NCI-H460 (cell line): ENCODE results near the gene PAPOLA. TPM values are rescaled to one million over a fixed set of nuclear protein-coding genes. Genes with fewer than 3 reads are reported as not detected.

ENCODE experiments used
- DNase-seq: peaks from one replicate; pipeline ENCODE4 v3.0.0-alpha.2; 2016; ENCODE audit warnings: low read depth; ENCODE audit errors: extremely low read depth
- total RNA-seq: library from RNA; depleted of rRNA; stranded (reverse); fragments of >200 nt; shearing (Covaris generic); gene quantifications from 2 replicates; pipeline ENCODE4 v1.2.3, GENCODE V29; 2014

PAPOLA gene
- total RNA-seq, 1 experiment from 2014 or later: 172 TPM

DNA sequence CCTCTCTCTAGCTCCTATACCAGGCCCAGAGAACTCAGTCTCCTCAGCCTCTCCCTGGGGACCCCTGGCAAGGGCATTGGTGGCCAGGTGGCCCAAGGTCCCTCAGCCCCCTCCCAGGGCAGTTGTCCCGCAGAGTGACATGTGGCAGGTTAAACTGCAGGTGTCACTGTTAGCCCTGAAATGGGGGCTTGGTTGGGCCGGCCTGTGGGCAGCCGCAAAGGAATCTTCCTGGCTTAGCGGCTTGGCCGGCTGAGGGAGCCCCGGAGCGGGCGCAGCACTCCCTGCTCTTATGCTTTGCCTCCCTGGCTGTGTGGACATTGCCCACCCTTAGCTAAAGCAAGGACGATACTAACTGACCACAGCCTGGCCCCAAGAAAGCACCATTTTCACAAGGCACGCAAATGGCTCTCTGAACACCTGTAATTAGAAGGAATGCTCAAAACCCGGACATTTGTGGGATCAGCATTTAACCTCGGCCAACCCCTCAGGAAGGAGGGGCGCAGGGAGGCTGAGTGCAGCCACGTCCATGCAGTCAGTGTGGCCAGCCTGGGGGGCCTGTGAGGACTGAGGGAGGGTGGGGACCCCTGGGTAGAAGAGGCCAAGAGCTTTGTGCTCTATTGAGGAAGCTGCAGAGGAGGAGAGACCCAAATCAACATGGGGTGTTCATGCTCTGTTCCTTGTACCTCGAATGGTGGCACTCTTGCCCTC is 82.2 kb downstream of the PAPOLA start:
- DNase-seq: peak; percentile 67

DNA sequence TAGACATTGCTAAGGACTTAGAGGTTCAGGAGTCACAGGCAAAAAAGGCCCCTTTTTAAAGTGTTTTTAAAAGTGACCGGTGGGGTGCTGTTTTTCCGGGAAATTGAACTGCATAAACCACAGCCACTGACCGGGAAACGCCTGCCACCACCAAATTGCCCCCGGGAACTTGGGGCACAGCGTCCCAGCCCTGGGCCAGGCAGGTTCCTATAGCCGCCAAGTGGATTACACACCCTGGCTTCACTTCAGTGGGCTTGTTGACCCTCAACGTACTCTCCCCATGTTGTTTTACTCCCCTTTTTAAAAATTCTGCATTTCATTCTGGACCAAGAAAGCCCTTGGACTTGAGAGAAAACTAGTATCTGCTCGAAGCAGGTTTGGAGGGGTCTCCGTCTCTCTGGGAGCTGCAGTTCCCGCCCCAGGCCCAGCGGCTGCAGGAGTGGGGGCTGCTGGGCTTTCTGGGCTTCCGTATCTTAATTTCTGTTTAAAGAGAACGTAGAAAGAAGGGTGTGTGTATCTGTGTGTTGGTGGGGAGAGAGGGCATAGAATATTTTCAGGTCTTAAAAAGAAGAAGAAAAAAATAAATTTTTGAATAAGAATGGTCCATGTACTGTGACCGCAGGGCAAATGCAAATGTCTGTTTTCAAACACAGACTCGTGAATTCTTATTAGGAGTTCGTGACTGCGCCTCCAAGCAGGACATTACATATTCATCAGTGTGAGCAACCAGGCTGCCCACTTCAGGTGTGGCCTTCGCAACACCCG is 82.9 kb downstream of the PAPOLA start:
- no peak for DNase-seq

DNA sequence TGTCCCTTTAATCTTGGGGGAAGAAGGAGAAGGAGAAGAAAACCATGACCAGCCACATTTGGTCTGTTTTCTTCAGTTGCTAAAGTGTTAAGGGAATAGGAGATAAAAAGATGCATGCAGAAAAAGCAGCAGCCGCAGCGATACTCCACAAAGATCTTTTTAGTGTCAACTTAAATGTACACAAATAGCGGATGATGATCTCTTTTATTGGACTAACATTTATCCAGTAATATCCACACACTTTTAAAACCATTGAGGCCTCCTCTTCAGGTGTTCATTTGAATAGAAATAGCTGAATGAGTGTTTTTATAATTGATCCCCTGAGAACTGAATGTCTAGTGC is 83.5 kb downstream of the PAPOLA start:
- DNase-seq: no peak

DNA sequence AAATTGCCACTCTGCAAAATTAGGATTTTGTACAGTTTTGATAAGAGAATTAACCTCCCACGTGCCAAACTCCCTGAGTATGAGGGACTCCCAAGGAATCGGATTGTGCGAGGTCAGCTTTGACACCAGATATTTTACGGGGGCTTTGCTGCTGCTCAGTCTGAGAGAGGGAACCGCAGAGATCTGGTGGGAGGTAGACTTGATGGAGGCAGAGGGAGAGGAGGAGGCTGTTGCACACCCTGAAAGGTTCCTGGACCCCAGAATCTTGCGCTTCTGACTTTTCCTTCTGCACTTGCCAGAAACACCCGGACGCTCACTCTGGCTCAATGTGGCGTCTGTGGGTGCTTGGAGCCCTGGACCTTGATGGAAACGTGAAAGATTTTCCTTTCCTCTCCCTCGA is 83.9 kb downstream of the PAPOLA start:
- DNase-seq: no peak

DNA sequence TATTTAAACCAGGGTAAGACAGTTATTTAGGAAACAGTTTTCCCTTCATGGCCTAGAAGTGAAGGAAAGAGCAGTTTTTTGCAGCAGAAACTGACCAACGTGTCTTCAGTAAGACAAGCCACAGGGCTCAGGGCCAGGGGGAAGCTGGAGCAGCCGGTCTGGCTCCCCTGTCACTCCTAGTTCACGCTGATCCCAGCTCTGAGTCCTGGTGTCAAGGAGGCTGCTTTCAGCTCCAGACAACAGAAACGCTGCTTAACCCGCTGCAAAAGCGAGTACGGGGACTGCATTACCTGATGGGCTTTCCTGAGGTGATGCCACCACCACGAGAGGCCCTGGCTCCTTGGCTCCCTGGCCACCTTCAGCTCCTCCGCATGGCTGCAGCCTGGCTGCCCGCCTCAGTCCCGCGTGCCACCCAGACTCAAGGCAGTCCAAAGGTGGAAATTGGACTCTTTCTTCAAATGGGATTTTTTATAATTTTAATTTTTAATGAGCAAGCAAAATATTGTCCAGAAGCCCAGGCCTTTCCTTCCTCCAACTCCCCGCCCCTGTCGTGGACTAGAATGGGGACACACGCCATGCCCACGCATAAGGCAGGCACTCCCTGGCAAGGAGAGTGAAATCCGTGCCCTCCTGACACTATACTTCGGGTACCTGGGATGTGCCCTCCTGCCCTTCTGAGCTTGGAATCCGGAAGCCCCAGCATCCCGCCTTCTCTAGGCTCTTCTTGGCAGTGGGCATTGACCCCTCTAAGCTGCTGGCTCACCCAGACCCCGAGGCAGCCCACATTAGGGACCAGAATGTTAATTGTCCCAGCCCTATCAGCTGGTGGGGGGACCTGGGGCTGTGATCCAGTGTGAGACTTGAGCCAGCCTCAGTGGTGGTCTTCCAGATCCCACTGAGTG is 85.0 kb downstream of the PAPOLA start:
- DNase-seq: no peak

DNA sequence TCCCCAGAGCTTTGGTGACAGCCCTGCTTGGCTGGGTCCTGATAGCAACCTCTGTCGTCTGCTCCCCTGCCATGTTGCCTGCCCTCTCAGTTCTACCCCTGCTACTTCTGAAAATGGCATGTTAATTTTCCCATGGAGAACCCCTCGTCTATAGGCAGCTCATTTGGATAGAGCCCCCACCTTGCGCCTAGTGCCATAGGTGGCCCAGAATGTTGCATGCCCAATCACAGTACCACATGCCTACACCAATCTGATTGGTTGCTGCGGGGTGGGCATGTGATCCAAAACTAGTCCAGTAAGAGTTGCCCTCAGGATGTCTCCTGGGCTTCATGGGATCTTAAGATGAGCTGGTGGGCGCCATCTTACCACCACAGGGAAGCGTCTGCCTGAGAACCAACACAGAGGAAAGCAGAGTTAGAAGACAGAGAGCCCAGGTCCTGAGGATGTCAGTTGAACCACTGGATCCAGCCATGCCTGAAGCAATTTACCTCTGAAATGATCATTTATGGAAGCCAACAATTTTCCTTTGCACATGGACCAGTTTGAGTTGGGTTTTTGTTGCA is 85.7 kb downstream of the PAPOLA start:
- DNase-seq: no peak

DNA sequence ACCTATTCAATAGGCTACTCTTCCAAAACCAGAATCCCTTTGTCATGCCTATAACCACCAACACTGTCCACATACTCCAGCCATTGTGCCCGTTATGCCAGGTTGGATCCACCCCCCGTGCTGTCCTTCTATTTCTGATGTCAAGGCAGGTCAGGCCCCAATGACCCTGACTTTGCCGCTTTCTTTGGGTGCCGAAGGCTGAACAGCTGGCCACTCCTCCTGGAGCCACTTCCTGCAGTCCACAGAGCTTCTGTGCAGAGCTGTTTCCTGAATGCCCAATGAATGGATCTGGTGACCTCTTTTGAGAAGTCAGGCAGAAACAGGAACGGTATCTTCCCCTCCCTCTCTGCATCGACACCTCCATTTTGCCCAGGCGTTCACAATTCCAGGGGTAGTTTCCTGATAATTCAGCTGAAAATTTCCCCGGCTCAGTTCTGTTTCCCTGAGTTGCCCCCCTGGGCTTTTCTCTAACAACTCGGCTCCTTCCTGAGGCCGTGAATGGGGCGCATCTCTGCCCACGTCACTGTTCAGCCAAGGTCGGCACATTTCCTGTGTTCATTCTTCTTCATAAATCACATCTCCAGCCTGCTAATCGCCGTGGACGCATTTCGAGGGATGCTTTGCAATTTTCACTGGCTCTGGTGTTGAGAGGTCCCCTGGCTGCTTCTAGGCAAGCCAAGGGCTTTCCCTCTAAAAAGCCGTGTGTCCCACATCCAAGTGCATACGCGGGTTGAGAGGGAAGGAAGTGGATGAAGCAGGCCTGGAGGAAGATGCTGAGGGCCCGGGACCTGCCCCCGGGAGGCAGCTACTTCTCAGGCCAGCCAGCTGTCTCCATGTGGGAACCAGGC is 86.5 kb downstream of the PAPOLA start:
- DNase-seq: no peak

DNA sequence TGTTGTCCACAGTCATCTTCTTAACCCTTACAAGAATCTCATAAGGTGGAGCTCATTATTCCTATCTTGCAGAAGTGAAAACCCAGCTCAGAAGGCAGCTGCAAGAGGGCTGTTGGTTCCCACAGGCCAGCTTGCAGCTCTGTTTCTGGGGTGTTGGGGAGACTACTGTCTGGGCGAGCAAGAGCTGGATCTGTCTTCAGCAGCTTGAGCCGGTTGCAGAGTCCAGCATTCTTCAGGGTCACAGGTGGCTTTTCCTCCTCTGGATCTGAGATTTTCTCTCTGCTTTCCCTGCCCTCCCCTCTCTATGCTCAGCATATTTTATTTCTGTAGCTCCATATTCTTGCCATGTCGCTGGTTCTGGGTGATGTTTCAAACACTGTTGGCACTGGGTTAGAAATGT is 87.4 kb downstream of the PAPOLA start:
- no peak for DNase-seq

DNA sequence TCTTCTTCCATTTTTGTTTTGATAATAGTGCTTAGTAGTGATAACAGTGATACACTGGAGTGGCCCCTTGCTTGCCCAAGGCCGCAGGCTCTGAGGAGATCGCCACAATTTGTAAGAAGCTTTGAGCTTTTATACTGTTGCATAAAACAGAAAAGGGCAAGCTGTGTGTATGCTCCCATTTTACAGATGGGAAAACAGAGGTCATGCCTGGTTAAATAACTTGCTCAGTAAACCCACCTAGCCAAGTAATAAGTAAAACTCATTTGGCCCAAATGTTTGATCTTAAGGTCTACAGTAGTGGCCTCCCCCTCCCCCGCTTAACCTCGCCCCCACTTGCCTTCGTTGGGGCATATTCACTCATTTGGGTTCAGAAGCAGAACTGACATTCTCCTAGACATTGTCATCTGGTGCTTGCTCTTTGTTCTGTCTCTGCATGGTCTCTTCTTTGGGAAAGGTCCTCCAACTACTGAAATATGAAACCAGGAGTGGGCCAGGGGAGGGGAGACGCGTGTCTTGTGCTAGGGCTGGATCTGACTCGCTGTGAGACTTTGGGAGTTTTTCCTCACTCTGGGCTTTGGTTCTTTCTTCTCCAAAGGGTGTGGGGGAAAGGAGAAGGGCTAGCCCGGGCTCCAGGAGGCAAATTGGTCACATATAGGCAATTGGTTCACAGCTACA is 88.1 kb downstream of the PAPOLA start:
- no peak for DNase-seq

DNA sequence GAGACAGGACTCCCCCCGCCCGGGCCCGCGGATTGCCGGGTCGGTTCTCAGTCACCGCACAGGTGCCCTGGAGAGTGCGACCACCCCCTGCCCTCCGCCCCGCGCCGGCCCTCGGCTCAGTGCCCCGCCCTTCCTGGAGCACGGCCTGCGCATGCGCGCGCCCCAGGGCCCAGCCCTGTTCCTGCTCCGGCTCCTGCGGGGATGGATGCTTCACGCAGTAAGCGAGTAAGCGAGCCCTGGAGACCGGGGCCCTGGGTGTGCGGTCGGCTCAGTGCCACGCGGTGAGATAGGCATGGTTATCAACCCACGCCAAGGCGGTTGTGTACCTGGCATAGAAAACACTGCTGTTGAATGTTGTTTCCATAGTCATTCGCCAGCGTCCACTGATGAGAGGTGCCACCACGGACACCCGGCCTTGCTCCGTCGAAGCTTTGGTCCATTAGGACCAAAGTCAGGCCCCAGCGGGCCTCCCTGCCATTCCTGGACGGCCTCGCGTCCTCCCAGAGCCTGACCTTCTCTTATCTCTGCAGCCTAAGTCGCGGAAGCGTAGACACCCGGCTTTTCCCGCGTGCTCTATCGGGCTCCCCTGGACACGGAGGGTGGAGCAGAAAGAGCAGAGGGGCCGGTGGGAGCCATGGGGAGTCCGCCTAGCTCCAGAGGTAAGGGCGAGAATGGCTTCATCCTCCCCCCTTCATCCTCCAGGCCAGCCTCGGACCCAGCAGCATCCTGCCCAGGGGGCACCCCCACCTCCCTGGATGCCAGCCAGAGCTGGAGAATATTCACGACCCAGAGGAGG is 90.6 kb downstream of the PAPOLA start:
- peak; percentile 37 for DNase-seq

DNA sequence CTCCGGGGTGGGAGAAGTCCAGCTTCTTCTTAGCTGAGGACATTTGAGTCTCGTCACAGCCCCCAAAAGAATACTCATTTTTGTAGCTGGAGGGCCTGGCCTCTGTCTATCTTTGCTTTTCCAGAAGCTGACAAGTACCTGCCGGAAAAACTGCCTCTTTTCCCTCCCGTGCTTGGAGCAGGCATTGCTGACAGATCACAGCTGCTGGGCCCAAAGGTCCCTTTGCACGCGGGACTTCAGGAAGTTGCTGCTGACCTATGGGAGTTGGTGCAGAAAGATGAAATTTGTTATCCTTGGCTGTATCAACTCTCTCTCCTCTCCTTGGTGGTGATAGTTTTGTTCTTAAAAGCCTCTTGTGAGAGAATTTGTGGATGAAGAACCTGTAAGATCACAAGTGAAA is 92.8 kb downstream of the PAPOLA start:
- no peak for DNase-seq

DNA sequence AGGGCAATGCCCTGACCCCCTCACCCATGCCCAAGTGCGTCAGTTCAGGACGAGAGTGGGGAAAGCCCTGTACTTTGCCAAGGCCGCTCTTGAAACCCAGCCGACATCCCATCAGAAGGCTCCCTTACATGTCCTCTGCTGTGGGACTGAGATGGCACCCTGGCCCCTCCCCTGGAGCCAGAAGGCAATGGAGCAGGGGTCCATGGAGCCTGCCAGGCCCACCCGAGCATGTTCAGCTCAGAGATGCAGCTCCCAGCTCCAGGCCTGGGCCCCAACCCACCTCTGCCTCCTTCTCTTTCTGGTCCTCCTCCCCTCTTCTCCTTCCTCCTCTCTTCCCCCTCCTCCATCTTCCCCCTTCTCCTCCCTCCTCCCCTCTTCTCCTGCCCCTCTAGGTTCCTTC is 95.5 kb downstream of the PAPOLA start:
- no peak for DNase-seq

DNA sequence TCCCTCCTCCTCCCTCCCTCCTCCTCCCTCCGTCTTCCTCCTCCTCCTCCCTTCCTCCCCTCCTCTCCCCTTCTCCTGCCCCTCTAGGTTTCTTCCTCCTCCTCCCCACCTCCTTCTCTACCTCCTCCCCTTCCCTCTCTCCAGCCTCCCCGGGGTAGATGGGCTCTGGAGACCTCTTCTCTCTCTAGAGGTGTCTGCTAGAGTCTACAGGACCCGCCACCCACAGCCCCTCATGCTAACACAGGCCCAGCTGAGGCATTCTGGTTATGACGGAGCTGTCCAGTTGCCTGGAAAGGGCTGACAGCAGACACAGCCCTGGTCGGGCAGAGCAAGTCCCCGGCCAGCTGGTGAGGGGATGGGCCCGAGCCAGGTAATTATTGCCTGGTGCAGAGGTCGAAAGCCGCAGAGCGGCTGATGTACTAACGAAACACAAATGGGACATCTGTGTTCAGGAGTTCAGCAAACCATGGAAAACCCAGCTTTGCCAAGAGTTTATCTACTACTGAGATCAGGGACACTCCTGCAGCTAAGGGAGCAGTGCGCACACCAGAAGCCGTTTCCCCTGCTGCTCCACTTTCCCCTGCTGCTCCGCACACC is 96.2 kb downstream of the PAPOLA start:
- DNase-seq: no peak

DNA sequence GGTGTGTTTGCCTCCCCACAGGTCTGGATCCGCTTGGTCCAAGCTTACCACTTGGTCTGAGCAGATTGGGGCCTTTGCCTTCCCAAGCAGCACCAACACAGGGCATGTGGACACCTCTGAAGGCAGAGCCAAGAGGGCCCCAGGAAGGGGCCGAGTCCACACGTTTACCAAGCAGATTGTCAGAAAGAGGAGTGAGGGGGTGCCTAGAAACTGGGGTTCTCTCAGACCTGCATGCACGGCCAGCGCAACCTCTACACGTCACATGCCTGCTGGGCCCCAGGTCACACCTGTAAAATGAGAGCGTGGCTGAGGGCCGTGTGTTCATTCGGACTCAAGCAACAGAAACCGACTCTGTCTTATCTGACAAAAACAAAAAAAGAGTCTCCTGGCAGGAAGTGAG is 96.9 kb downstream of the PAPOLA start:
- no peak for DNase-seq

DNA sequence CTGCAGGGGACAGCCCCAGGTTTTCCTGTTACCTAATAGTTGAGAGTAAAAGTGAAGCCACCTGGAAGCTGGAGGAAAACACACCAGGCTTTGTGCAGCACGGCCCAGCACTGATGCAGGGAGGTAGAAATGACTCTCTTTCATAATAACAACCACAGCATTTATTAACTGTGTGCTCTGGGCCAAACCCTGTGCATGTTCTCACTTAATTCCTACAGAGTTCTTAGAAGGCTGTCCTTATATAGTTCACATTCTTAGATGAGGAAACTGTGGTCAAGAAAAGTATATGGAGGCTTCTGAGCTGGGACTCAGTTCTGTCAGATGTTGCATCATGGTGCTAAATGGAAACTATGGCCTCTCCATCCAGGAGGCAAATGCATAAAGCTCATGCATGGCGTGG is 100.0 kb downstream of the PAPOLA start:
- DNase-seq: no peak

DNA sequence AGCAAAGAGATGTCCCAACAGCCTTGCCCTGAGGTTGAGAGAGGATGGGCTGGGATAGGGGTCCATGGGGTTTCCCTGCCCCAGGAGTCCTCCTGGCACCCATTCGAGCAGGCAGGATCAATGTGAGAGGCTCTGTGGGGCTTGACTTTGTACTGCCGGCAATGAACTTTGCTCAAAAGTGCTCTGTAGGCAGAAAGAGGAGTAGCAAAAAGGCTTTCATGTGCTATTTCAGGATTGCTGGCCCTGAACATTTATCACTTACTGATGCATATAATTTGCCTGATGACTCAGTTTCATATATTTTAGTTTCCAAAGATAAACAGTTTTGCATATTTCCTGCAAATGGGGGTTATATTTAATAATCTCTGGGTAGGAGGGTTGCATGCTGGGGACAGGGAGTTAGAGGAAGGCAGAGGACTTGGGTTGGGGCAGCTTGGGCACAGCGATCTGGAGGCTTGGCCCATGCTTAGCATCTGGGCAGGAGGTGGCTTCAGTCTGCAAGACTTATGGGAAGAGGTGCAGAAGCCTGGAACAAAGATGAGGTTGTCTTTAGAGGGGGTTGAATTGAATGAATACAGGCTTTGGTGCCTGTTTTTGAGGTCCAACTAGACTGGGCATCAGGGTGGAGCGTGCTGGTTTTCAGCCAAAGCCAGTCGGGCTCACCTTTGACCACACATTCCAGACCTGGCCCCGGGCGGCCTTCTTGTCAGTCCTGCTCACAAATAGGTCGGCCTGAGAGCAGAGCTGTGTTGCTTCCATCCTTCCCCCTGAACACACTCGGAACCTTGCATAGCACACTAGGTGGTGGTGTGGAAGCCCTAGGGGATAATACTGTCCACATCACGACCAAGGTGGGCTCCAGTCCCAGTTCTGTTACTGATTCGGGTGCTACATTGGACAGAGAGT is 101.4 kb downstream of the PAPOLA start:
- DNase-seq: no peak

DNA sequence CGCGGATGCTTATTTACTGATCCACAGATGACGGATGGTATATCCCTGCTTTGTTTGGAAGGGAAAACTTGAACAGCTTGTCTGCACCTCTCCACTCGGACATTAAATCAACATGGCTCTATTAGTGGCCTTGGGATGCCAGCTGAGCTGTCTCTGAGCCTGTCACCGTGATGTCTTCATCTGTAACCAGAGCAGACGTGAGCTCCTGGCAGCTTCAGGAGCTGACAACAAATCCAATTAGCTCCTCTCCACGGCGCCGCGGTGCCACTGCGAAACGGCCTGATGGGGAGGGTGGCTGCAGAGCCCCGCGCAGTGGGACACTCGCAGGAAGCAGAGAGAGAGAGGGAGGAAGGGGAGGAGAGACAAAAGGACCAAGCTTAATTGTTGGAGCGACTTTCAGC is 112.3 kb downstream of the PAPOLA start:
- DNase-seq: no peak
